Activated naive CD4-positive, alpha-beta T cell treated with anti-CD3 and anti-CD28 coated beads, Interleukin-2, amount 50 U/mL, for 72 hours (primary cell): ENCODE results near the gene NPS. TPM values are rescaled to one million over a fixed set of nuclear protein-coding genes. Genes with fewer than 3 reads are reported as not detected.

Source experiments
- ATAC-seq, 2 donors: fragments of 150-1000 bp; cut with Tn5 transposase; 2 replicates each; pipeline ENCODE4 v1.10.0; 2021; ENCODE audit warnings: mild to moderate bottlenecking in 2 of 2, moderate library complexity in 2 of 2
- DNase-seq, 2 donors: peaks; one replicate each; pipeline ENCODE4 v3.0.0; 2021 to 2022; ENCODE audit warnings: low spot score in 2 of 2
- H3K27ac Mint-ChIP-seq, 2 donors: one replicate each; pipeline ENCODE4 v1.8.0; 2022; ENCODE audit warnings: mild to moderate bottlenecking in 2 of 2, mixed read lengths in 2 of 2
- H3K36me3 Mint-ChIP-seq, 2 donors: one replicate each; pipeline ENCODE4 v1.8.0; 2022; ENCODE audit warnings: mixed read lengths in 2 of 2
- H3K9me3 Mint-ChIP-seq, 2 donors: one replicate each; pipeline ENCODE4 v1.8.0; 2022; ENCODE audit warnings: mixed read lengths in 2 of 2
- total RNA-seq, 2 donors: library from RNA; stranded (reverse); gene quantifications; one replicate each; pipeline ENCODE4 v1.2.3, GENCODE V29; 2022

Gene NPS, protein sequence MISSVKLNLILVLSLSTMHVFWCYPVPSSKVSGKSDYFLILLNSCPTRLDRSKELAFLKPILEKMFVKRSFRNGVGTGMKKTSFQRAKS
- not detected for total RNA-seq

DNA sequence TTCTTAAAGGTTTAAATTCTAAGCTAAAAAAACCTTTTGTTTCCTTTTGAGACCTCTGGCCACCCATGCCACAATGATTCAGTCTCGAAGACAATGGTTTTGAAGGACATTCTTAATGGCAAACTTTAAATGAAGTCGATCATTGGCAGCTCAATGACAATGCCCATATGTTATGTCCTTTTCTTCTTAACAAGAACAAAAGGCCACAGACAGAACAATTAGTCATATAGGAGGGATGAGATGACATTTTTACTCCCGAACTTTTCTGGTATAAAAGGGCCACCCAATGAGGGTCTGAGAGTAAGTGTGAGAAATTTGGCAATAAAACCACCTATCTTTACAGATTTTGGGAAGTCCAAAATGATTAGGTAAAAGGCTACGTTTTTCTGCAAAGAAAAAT lies at the start of gene NPS:
Gene NPS (plus strand): TSS at position 301 of the 400 bp plus-strand sequence. CDS start 60 bp downstream, at position 361.
- ATAC-seq (no peak), DNase-seq (no peak)
- Mint-ChIP-seq H3K27ac (no peak within 1 kb of the TSS), H3K36me3 (peaks cover 0 to 6% of the 10 kb centered on the region in 2 donors), H3K9me3 (peaks cover 11 to 14% of the 10 kb centered on the region in 2 donors)

DNA sequence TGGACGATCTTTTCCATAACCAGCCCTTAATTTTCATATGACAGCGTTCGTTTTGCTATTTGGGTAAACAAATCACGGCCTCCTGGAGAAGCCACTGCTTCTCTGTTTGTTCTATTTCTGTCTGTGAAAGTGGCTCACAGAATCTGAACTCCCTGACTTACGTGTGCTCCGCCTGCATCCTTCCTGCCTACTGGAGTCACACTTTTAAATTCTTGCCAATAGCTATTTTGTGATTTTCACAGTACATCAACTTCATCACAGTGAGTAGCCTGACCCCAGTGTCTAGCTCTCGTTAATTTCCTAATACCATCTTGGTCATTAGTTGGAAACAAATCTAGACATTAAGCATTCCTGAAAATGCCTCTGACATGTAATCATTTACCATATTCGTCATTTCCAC lies 49.0 kb upstream of the NPS start:
- no peak overlapping the region for H3K27ac Mint-ChIP-seq
- H3K36me3 Mint-ChIP-seq: no peaks in the 10 kb centered on the region
- no peak for DNase-seq
- no peak for ATAC-seq
- H3K9me3 Mint-ChIP-seq: no peaks in the 10 kb centered on the region

DNA sequence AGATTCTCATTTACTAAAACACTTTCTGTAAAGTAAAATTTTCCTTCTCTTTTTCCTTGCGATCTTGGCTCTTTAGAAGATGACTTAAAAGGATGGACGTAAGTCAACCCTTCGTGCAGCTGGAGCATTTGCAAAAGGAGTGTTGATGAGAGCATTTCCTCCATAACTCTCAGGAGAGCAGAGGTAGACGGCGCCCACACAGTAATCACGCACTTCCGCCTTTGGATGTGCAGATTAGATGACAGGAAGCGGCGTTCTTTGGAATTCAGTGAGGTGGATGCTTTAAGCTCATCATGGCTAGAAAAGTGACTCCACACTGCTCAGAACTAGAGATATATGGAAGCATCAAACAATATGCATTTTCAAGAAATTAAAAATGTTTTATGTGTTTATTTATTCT lies 43.0 kb upstream of the NPS start:
- Mint-ChIP-seq H3K9me3 (no peaks in the 10 kb centered on the region), H3K36me3 (no peaks in the 10 kb centered on the region), H3K27ac (no peak overlapping the region)
- ATAC-seq (no peak), DNase-seq (no peak)

DNA sequence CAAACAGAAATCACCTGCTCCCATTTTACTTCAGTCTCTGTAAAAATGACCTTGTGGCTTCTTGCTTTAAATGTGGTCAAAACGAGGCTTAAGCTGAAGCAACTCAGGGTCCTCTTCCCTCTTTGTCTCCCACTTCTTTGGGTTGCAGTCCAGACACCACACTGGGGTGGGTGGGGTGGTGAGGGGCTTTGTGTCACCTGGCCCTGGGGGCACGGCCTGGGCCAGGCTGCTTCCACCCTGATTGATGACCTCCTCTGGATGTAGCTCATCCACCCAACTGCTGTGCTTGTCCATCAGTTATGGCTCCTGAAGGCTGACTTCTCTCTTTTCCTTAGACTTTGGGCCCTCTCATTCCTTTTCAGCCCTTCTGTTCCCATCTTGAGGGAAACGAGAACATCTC lies 26.8 kb upstream of the NPS start:
- no peak for ATAC-seq
- no peak for DNase-seq
- Mint-ChIP-seq H3K36me3 (no peaks in the 10 kb centered on the region), H3K9me3 (peaks cover 0 to 4% of the 10 kb centered on the region in 2 donors), H3K27ac (no peak overlapping the region)

DNA sequence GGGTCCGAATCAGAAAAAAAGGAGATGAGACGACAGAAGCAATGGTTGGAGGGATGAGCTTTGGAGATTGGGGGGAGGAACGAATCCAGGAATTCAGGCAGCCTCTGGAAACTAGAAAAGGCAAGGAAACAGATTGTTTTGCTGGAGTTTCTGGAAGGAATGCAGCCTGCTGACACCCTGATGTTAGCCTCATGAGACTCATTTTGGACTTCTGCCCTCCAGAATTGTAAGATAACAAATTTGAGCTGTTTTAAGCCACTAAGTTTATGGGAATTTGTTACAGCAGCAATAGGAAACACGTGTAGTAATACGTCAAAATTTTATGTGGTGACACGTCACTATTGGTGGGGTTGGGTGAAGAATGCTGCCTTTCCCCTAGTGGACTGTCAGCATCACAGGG lies 25.6 kb upstream of the NPS start:
- H3K9me3 Mint-ChIP-seq: peaks cover 0 to 4% of the 10 kb centered on the region in 2 donors
- H3K27ac Mint-ChIP-seq: no peak overlapping the region
- ATAC-seq (no peak), DNase-seq (no peak)
- no peaks in the 10 kb centered on the region for H3K36me3 Mint-ChIP-seq

DNA sequence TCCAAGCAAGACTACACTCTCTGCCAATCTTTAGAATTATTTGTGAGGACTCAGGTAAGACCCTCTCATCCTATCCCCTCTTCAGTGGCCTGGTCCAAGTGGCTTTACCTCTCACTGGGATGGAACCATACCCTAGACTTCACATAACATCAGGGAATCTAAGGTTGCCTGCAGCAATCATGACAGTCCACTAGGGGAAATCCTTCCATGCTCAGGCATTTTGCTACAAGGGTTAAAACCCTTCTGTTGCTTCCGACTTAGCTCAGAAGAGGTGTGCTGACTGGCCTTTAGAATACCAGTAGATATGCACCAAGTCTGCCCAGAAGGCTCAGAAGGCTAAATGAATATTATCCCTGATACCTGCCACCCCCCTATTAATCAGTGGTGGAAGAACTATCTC lies 24.9 kb upstream of the NPS start:
- Mint-ChIP-seq H3K27ac (no peak overlapping the region), H3K9me3 (peaks cover 0 to 4% of the 10 kb centered on the region in 2 donors), H3K36me3 (no peaks in the 10 kb centered on the region)
- ATAC-seq: no peak
- no peak for DNase-seq

DNA sequence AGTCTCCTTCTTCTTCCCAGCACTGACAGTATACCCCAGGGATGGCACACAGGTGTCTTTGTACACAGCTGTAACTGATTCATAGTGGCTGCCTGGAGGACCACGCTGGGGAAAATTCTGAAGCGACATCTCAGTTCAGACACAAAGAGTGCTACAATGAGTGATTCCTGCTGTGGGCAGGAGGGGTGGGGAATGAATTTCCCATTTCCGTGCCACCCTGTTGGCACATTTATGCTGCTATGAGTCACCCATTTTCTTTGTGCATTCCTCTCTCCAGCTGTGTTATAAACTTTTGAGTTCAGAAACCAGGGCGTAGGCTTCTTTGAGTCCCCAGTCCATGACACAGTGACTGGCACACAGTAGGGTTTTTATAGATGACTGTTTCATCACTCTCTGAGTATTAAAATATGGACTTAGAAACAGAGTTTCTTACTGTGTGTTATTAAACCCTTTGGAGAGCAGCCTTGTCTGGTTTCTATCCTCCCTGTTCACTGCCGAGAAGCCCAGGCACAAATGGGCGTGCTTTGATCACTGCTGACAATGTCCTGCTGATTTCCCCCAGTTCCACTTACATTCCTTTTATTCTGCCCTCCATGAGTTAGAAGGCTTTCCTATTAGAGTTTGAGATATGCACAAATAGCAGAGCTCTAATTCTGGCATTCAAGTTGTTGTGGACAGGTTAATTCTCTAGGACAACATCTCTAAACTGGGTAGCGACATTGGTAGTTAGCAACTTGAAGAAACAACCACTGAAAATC lies 24.0 kb upstream of the NPS start:
- Mint-ChIP-seq H3K9me3 (peaks cover 0 to 4% of the 10 kb centered on the region in 2 donors), H3K36me3 (no peaks in the 10 kb centered on the region)
- no peak for DNase-seq

DNA sequence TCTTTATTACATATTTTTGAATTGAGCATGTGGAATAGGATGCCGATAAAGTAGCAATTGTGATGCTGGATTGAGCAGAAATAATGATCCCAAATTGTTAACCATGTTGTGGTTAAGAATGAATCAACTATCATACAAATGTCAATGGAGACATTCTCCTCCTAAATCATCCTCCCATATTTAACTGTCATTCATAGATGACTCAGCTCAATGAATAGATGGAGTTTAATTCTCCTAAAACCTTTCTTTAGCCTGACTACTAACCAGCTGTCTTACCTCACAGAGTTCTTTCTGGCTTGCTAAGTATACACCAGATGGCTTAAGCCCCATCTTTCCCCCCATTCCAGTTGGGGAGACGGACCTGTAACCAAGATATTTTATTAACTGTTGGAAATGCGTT lies 23.4 kb upstream of the NPS start:
- DNase-seq: no peak
- no peak for ATAC-seq
- peaks cover 0 to 4% of the 10 kb centered on the region in 2 donors for H3K9me3 Mint-ChIP-seq
- H3K36me3 Mint-ChIP-seq: no peaks in the 10 kb centered on the region
- no peak overlapping the region for H3K27ac Mint-ChIP-seq

More for the DNA sequence above, 24.0 kb upstream of the NPS start:
- ATAC-seq: no peak
- H3K27ac Mint-ChIP-seq: no peak overlapping the region

DNA sequence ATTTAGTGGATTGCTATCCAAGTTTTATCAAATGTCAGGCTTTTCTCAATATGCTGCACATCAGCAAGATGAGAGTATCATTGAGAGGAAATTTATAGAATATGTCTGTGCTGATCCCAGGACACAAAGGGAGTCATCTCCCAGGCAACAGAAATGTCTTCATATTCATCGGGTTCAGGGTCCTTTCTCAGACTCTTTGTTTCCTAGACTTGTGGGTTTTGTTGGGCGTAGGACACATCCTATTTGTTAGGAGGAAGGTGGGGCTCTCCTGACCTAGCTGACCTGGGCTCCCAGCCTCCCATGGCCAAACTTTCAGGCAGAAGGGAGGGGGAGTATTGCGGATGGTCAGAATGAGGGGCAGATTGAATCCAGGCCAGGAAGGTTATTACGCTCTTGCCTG lies 22.9 kb upstream of the NPS start:
- DNase-seq: no peak
- Mint-ChIP-seq H3K36me3 (no peaks in the 10 kb centered on the region), H3K9me3 (peaks cover 0 to 4% of the 10 kb centered on the region in 2 donors), H3K27ac (no peak overlapping the region)
- ATAC-seq: no peak

DNA sequence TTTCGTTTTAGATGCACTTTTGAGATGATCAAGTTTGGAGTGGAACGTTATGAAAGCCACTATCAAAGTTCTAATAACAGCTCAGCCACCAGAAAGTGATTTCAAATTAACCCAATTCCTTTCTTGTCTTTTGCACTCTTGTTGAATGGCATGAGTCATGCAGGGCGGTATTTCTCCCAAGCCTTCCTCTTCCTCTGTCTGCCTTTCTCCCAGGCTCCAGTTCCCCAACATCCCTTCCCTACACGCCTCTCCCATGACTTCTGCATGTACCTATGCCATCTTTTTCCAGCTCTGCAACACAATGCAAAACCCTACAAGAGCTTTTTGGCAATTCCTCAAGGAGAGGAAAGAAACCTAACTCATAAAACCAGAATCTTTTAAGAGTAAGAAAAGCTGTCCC lies 21.8 kb upstream of the NPS start:
- H3K9me3 Mint-ChIP-seq: peaks cover 0 to 4% of the 10 kb centered on the region in 2 donors
- DNase-seq (no peak), ATAC-seq (no peak)
- no peaks in the 10 kb centered on the region for H3K36me3 Mint-ChIP-seq
- no peak overlapping the region for H3K27ac Mint-ChIP-seq

DNA sequence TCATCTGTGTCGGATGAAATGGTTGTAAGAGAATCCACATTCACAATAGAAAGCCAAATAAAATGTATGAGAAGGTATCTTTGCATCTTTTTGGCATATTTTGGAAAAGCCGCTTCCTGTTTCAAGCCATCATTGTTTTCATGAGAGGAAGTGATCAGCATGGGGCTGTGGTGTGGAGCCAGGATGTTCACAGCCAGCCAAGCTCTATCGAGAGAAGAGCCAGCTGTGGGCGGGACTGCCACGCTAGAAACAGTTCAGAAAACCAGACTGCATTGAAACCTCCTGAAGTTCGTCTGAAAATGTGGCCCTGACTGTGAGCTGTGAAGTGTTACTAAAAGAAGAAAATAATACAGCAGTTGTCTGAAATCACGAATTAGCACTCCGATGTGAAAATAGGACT lies 21.2 kb upstream of the NPS start:
- no peaks in the 10 kb centered on the region for H3K36me3 Mint-ChIP-seq
- peaks cover 0 to 4% of the 10 kb centered on the region in 2 donors for H3K9me3 Mint-ChIP-seq
- ATAC-seq: no peak
- H3K27ac Mint-ChIP-seq: no peak overlapping the region
- DNase-seq: no peak

DNA sequence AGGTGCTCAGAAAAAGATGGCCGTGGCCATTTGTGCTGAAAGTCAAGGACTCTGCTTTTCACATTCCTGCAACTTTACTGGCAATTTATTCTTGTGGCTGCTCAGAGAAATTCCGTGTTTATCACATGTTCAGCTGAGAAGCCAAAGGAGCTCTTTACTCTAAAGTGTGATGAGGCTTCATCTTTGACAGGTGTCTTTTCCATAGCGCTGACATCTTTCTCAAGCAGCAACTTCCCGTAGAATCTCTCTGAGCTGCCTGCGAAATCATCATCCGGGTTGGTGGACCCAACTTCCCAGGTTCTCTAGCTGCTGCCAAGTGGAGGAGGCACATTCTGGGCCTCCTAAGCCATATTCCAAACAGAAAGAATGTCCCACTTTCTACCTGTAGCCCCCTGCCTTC lies 16.9 kb upstream of the NPS start:
- no peak overlapping the region for H3K27ac Mint-ChIP-seq
- no peaks in the 10 kb centered on the region for H3K9me3 Mint-ChIP-seq
- no peak for DNase-seq
- no peaks in the 10 kb centered on the region for H3K36me3 Mint-ChIP-seq
- ATAC-seq: no peak

DNA sequence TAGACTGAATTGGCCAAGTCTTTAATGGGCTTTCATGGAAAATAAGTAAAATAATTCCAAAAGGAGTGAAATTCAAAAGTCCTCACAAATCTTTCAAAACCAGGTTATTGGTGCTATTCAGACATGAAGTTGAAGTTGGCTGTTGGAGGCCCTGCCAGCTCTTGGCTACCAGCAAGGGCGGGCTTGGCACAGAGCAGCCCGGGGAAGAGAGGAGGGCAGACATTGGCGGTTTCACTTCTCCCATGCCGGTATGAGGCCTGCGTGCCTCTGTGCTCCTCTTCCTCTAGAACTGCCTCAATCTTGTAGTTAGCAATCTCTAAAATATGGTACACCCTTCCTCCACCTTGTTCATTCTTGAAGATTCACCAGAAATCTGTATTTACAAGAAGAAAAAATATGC lies 16.4 kb upstream of the NPS start:
- Mint-ChIP-seq H3K36me3 (no peaks in the 10 kb centered on the region), H3K9me3 (no peaks in the 10 kb centered on the region), H3K27ac (no peak overlapping the region)
- DNase-seq (no peak), ATAC-seq (no peak)

DNA sequence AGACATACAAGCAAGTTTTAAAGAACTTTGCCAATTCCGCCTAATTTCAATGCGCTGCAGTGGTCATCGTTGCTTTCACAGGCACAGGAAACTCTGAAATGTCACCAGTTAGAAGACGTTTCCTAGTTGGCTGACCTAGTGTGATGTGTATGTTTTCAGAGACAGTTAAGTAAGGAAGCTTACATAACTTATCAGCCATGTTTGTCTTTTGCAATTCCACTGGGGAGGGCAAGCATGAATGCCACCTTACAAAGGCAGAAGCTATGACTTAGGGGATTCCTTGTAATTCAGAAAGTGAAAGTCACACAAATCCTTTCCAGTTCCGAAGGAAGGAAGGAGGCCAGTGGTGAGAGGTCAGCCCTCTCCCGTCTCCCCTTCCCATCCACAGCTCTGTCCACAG lies 15.0 kb upstream of the NPS start:
- no peaks in the 10 kb centered on the region for H3K9me3 Mint-ChIP-seq
- H3K36me3 Mint-ChIP-seq: no peaks in the 10 kb centered on the region

DNA sequence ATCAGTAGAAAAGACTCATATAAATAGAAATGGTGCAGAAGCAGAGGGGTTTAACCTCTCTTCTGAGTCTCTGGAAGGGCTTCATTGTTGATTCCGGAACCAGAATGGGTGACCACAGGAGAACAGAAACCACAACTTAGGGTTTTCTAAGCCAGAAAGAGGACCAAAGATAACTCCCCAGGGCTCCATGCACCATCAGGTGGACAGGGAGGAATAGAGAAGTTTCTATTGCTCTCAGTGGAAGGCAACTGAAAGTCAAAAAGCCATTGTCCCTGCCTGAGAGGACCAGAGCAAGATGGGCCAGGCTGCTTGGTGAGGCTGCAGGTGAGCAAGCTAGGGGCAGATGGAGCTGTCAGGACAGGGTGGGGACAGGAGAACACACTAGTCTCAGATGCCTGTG lies 14.6 kb upstream of the NPS start:
- Mint-ChIP-seq H3K36me3 (no peaks in the 10 kb centered on the region), H3K27ac (no peak overlapping the region), H3K9me3 (no peaks in the 10 kb centered on the region)
- ATAC-seq: no peak
- DNase-seq: no peak

More for the DNA sequence above, 15.0 kb upstream of the NPS start:
- no peak overlapping the region for H3K27ac Mint-ChIP-seq
- no peak for ATAC-seq
- DNase-seq: no peak

DNA sequence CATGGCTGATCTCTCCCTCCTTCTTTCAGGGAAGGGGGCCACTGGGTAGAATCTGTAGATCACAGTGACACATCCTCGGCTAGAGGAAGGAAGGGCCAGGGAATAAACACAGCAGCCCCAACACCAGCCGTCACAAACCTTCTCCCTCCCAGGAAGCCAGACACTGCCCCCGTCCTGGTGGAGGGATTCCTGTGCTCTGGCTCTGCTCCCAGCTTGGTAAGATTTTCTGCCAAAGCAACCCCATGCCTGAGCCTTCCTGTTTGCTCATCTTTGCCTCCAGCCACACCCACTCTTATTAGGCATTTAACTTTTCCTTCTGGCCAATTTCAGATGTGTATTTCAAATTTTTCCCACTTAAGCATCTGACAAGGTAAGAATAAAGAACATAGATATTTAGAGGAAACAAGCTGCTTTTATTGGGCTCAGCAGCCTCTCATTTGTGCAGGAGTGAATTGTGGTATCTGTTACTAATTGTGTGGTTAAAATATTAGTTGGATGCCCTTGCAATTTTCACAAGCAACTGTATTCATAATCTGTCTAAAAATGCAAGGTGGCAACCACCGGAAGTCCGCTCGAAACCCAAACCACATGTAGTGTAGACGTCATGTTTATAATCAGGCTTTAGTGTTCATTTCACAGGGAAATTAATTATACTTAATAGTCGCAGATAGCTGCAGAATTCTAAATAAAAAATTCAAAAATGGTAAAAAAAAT lies 13.2 kb upstream of the NPS start:
- DNase-seq (no peak), ATAC-seq (no peak)
- no peak overlapping the region for H3K27ac Mint-ChIP-seq
- no peaks in the 10 kb centered on the region for H3K9me3 Mint-ChIP-seq
- H3K36me3 Mint-ChIP-seq: no peaks in the 10 kb centered on the region

DNA sequence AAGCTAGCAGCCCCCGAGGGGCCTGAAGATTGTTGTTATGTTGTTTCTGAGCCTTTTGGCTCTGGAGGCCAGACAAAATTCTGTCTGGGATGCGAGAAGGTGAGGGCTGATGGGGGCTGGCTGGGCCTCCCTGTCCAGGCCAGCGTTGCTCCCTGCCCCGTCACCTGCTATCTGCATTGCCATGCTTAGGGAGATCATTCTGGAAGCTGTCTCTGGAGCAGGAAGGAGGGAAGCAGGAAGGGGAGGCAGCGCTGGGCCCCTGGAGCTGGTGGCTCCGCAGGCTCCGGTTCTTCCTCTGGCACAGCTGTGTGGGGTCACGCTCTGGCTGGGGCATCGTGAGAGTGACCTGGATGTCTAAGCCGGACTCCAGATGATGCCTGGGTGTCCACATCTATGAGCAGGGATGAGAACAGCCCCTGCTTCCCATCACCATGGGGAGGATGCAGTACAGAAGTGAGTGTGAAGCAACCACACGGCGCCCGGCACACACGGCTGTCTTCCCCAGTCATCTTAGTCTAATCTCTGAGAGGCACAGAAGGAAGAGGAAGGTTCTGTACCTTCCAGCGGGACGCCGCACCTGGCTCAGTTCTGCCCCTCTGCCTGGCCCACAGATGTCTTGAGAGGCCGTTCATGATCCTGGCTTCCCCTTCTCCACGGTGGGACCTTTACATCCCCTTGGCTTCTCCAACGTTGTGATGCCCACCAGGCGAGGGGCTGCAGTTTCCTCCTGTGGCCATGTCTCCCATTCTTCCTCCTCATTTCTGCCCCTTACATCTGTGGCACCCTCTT lies 11.9 kb upstream of the NPS start:
- no peak for ATAC-seq
- H3K27ac Mint-ChIP-seq: no peak overlapping the region
- H3K36me3 Mint-ChIP-seq: no peaks in the 10 kb centered on the region
- no peaks in the 10 kb centered on the region for H3K9me3 Mint-ChIP-seq
- DNase-seq: no peak
